Hepatocyte (in vitro differentiated cells): ENCODE results near the gene FREY1.

Experiments used
- EZH2 ChIP-seq: fragments of 200-600 bp; sonication (generic); IDR thresholded peaks from 2 replicates; pipeline ENCODE4 v1.6.1; 2016; ENCODE audit warnings: antibody characterized with exemption, mild to moderate bottlenecking, borderline replicate concordance
- EZH2phosphoT487 ChIP-seq: fragments of 200-600 bp; sonication (generic); IDR thresholded peaks from one replicate; pipeline ENCODE4 v1.6.1; 2018; ENCODE audit warnings: antibody characterized with exemption, mild to moderate bottlenecking, low read depth, moderate library complexity; ENCODE audit not compliant: unreplicated experiment, severe bottlenecking
- TF ChIP-seq, protein P1 (sequence below): fragments of 200-600 bp; sonication (generic); IDR thresholded peaks from 2 replicates; pipeline ENCODE4 v1.5.1; 2016; ENCODE audit warnings: antibody characterized with exemption, mild to moderate bottlenecking; ENCODE audit not compliant: poor library complexity

DNA sequence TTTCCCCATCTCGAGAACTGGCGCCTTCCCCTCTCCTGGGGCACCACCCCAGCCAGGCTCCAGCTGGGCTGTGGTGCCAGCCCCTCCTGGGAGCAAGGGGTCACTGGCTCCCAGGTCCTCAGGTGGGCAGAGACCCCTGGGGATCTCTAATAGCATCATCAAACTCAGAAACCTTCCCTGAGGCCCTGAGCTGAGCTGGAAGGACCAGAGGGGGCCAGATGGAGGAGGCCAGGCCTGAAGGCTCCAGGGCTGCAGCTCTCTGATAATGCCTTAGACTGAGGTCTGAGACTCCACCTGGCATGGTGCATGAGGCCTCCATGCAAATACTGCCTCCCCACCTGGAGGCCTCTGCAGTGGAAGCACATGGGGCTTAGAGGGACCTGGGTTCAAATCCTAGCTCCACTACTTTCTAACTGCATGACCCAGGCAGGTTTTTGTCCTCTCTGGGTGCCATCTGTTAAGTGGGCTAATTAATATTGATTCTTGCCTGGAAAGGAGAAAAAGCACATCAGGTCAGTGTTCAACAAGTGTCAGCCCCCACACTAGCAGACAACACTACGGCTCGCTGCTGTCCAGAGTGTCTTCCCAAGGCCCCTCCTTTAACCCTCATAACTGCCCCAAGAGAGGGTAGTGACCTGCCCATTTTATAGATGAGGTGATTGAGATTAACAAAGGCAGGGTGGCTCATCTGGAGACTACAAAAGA lies 20.1 kb downstream of the FREY1 start:
- TF ChIP-seq, protein P1, sequence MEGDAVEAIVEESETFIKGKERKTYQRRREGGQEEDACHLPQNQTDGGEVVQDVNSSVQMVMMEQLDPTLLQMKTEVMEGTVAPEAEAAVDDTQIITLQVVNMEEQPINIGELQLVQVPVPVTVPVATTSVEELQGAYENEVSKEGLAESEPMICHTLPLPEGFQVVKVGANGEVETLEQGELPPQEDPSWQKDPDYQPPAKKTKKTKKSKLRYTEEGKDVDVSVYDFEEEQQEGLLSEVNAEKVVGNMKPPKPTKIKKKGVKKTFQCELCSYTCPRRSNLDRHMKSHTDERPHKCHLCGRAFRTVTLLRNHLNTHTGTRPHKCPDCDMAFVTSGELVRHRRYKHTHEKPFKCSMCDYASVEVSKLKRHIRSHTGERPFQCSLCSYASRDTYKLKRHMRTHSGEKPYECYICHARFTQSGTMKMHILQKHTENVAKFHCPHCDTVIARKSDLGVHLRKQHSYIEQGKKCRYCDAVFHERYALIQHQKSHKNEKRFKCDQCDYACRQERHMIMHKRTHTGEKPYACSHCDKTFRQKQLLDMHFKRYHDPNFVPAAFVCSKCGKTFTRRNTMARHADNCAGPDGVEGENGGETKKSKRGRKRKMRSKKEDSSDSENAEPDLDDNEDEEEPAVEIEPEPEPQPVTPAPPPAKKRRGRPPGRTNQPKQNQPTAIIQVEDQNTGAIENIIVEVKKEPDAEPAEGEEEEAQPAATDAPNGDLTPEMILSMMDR, result no peak
- TF ChIP-seq EZH2, result no peak
- no peak for TF ChIP-seq EZH2phosphoT487
